H1 (cell line): Measurements from ENCODE around the gene MYO1D. TPM values are rescaled to one million over a fixed set of nuclear protein-coding genes. Genes with fewer than 3 reads are reported as not detected.

Experiments
- CBX5 ChIP-seq: fragments of 300-800, 300-1000 bp; sonication (generic); IDR thresholded peaks from 2 replicates; pipeline ENCODE4 v1.7.1; 2016; ENCODE audit warnings: antibody characterized with exemption, low read length, low read depth
- CEBPB ChIP-seq: IDR thresholded peaks from 2 replicates; pipeline ENCODE4 v1.6.1; 2012; ENCODE audit warnings: low read depth, low read length
- HDAC6 ChIP-seq: IDR thresholded peaks from one replicate; pipeline ENCODE4 v1.7.1; 2012; ENCODE audit warnings: low read depth, mild to moderate bottlenecking, inconsistent platforms, low read length, moderate library complexity
- NANOG ChIP-seq: IDR thresholded peaks from 2 replicates; pipeline ENCODE4 v1.6.1; 2011; ENCODE audit warnings: low read length, low read depth, mild to moderate bottlenecking, inconsistent platforms; ENCODE audit not compliant: insufficient read depth, poor library complexity, severe bottlenecking
- SRF ChIP-seq: IDR thresholded peaks from 2 replicates; pipeline ENCODE4 v1.6.1; 2011; ENCODE audit warnings: mild to moderate bottlenecking, low read depth, low read length, moderate library complexity
- TEAD4 ChIP-seq: IDR thresholded peaks from 2 replicates; pipeline ENCODE4 v1.6.1; 2012; ENCODE audit warnings: low read depth, low read length, inconsistent platforms, mixed read lengths
- YY1 ChIP-seq: IDR thresholded peaks from 2 replicates; pipeline ENCODE4 v1.6.1; 2011; ENCODE audit warnings: low read depth, mild to moderate bottlenecking, low read length
- polyA plus RNA-seq, 7 experiments: library from polyadenylated mRNA; depleted of rRNA in 3 of 7; stranded (reverse) in 5 of 7; unstranded in 2 of 7; fragments of >200 nt in 5 of 7; fragments of 200-250 nt in 2 of 7; gene quantifications; 1 replicate in 5 of 7; 2 replicates in 1 of 7; 4 replicates in 1 of 7; pipeline versions ENCODE4 v1.2.1 to v1.2.3, GENCODE V29; 2011 to 2013; ENCODE audit warnings: missing spikeins in 2 of 7, mixed read lengths in 2 of 7
- total RNA-seq: library from RNA; stranded (reverse); fragmentation: NEBNext Ultra II Directional; extraction: Animal tissue kit (Norgen Biotek cat#: 25700); gene quantifications from 2 replicates; pipeline ENCODE4 v1.2.1, GENCODE V29; 2021
- TF ChIP-seq, protein P1 (sequence below): fragments of 300-600 bp; sonication (generic); IDR thresholded peaks from 2 replicates; pipeline ENCODE4 v1.7.1; 2012; ENCODE audit warnings: low read length, moderate library complexity, mild to moderate bottlenecking, inconsistent platforms; ENCODE audit not compliant: insufficient replicate concordance

The MYO1D gene
- total and polyA plus RNA-seq, 2 of the 8 experiments (the other 6 are each of a cell fraction or from before 2014, with no cell fraction given): 6.5 to 25.4 TPM

GRCh38 chr17:32461498-32461852 is 415.4 kb downstream of the MYO1D start (continued):
- TF ChIP-seq, protein P1, sequence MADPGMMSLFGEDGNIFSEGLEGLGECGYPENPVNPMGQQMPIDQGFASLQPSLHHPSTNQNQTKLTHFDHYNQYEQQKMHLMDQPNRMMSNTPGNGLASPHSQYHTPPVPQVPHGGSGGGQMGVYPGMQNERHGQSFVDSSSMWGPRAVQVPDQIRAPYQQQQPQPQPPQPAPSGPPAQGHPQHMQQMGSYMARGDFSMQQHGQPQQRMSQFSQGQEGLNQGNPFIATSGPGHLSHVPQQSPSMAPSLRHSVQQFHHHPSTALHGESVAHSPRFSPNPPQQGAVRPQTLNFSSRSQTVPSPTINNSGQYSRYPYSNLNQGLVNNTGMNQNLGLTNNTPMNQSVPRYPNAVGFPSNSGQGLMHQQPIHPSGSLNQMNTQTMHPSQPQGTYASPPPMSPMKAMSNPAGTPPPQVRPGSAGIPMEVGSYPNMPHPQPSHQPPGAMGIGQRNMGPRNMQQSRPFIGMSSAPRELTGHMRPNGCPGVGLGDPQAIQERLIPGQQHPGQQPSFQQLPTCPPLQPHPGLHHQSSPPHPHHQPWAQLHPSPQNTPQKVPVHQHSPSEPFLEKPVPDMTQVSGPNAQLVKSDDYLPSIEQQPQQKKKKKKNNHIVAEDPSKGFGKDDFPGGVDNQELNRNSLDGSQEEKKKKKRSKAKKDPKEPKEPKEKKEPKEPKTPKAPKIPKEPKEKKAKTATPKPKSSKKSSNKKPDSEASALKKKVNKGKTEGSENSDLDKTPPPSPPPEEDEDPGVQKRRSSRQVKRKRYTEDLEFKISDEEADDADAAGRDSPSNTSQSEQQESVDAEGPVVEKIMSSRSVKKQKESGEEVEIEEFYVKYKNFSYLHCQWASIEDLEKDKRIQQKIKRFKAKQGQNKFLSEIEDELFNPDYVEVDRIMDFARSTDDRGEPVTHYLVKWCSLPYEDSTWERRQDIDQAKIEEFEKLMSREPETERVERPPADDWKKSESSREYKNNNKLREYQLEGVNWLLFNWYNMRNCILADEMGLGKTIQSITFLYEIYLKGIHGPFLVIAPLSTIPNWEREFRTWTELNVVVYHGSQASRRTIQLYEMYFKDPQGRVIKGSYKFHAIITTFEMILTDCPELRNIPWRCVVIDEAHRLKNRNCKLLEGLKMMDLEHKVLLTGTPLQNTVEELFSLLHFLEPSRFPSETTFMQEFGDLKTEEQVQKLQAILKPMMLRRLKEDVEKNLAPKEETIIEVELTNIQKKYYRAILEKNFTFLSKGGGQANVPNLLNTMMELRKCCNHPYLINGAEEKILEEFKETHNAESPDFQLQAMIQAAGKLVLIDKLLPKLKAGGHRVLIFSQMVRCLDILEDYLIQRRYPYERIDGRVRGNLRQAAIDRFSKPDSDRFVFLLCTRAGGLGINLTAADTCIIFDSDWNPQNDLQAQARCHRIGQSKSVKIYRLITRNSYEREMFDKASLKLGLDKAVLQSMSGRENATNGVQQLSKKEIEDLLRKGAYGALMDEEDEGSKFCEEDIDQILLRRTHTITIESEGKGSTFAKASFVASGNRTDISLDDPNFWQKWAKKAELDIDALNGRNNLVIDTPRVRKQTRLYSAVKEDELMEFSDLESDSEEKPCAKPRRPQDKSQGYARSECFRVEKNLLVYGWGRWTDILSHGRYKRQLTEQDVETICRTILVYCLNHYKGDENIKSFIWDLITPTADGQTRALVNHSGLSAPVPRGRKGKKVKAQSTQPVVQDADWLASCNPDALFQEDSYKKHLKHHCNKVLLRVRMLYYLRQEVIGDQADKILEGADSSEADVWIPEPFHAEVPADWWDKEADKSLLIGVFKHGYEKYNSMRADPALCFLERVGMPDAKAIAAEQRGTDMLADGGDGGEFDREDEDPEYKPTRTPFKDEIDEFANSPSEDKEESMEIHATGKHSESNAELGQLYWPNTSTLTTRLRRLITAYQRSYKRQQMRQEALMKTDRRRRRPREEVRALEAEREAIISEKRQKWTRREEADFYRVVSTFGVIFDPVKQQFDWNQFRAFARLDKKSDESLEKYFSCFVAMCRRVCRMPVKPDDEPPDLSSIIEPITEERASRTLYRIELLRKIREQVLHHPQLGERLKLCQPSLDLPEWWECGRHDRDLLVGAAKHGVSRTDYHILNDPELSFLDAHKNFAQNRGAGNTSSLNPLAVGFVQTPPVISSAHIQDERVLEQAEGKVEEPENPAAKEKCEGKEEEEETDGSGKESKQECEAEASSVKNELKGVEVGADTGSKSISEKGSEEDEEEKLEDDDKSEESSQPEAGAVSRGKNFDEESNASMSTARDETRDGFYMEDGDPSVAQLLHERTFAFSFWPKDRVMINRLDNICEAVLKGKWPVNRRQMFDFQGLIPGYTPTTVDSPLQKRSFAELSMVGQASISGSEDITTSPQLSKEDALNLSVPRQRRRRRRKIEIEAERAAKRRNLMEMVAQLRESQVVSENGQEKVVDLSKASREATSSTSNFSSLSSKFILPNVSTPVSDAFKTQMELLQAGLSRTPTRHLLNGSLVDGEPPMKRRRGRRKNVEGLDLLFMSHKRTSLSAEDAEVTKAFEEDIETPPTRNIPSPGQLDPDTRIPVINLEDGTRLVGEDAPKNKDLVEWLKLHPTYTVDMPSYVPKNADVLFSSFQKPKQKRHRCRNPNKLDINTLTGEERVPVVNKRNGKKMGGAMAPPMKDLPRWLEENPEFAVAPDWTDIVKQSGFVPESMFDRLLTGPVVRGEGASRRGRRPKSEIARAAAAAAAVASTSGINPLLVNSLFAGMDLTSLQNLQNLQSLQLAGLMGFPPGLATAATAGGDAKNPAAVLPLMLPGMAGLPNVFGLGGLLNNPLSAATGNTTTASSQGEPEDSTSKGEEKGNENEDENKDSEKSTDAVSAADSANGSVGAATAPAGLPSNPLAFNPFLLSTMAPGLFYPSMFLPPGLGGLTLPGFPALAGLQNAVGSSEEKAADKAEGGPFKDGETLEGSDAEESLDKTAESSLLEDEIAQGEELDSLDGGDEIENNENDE: no peak
- TF ChIP-seq CEBPB: no peak
- no peak for TF ChIP-seq TEAD4
- TF ChIP-seq CBX5: no peak
- no peak for TF ChIP-seq YY1
- TF ChIP-seq NANOG: no peak
- TF ChIP-seq SRF: no peak
- TF ChIP-seq HDAC6: no peak
